K562 (cell line): ENCODE data around the gene ARL4C. TPM values are rescaled to one million over a fixed set of nuclear protein-coding genes. Genes with fewer than 3 reads are reported as not detected.

Experiments used
- ATAC-seq: fragments of 200-7000 bp; cut with Tn5 transposase; 3 replicates; pipeline ENCODE4 v1.9.1; 2020; ENCODE audit warnings: moderate library complexity
- BruUV-seq: library from RNA; stranded (reverse); fragments of 400-500 nt; replicated peaks from 2 replicates; lab custom pipeline; 2021; lab: Mats Ljungman, UMichigan
- CTCF ChIA-PET: fragments of 300-600 bp; formaldehyde crosslinking; extraction: SDS; loops from one replicate; lab custom pipeline; 2021; ENCODE audit warnings: low intra/inter-chr PET ratio; lab: Yijun Ruan, JAX
- POLR2A ChIA-PET: fragments of 300-600, 350-650 bp; sonication (Branson Sonifier 250); formaldehyde crosslinking; extraction: SDS; loops from one replicate; lab custom pipeline; 2021; ENCODE audit warnings: antibody characterized with exemption, inconsistent platforms; lab: Yijun Ruan, JAX
- DNase-seq, 4 experiments: peaks; one replicate each; pipeline versions ENCODE4 v3.0.0 to v3.0.0-alpha.2; 2011 to 2018; ENCODE audit warnings: low spot score in 3 of 4, mixed read lengths in 3 of 4; ENCODE audit errors: extremely low read depth in 1 of 4
- FAIRE-seq: peaks from 2 replicates; lab custom pipeline; 2011; peaks lifted over from hg19 to GRCh38; lab: Jason Lieb, UNC
- H2AFZ ChIP-seq: 2 replicates; pipeline ENCODE4 v1.6.0; 2011; ENCODE audit warnings: low read depth, low read length, control low read depth, inconsistent platforms
- H3K27ac ChIP-seq: fragments of 200-600 bp; 3 replicates; pipeline ENCODE4 v1.8.0; 2011; ENCODE audit warnings: low read depth, mild to moderate bottlenecking, control low read depth, inconsistent platforms, low read length, moderate library complexity, mixed read lengths; ENCODE audit errors: extremely low read depth
- H3K27me3 ChIP-seq, 2 experiments: fragments of 300-600 bp in 1 of 2; 2 replicates in 1 of 2; 3 replicates in 1 of 2; pipeline versions ENCODE4 v1.6.0 to v1.8.0; 2011; ENCODE audit warnings: inconsistent platforms in 2 of 2, low read length in 2 of 2, mild to moderate bottlenecking in 1 of 2, mixed read lengths in 1 of 2, moderate library complexity in 1 of 2; ENCODE audit not compliant: control insufficient read depth in 2 of 2, insufficient read depth in 2 of 2
- H3K36me3 ChIP-seq: fragments of 300-600 bp; 3 replicates; pipeline ENCODE4 v1.8.0; 2011; ENCODE audit warnings: mild to moderate bottlenecking, low read length, inconsistent platforms; ENCODE audit not compliant: control insufficient read depth, insufficient read depth
- H3K4me1 ChIP-seq, 2 experiments: fragments of 200-600 bp in 1 of 2; replicated peaks in 1 of 2; 2 replicates in 1 of 2; 3 replicates in 1 of 2; pipeline versions ENCODE4 v1.5.1 to v1.8.0; 2011; ENCODE audit warnings: inconsistent platforms in 2 of 2, low read length in 2 of 2, mild to moderate bottlenecking in 1 of 2, mixed read lengths in 1 of 2, moderate library complexity in 1 of 2; ENCODE audit not compliant: control insufficient read depth in 2 of 2, insufficient read depth in 2 of 2
- H3K4me2 ChIP-seq: 2 replicates; pipeline ENCODE4 v1.6.1; 2011; ENCODE audit warnings: low read length, control low read depth, inconsistent platforms, mixed read lengths; ENCODE audit not compliant: insufficient read depth
- H3K4me3 ChIP-seq: fragments of 200-600 bp; sonication (generic), shearing (Covaris generic); 2 replicates; pipeline ENCODE4 v1.5.1; 2016; ENCODE audit warnings: control low read depth, inconsistent platforms
- H3K79me2 ChIP-seq: fragments of 200-600 bp; 3 replicates; pipeline ENCODE4 v1.8.0; 2011; ENCODE audit warnings: low read length, inconsistent platforms; ENCODE audit not compliant: control insufficient read depth, insufficient read depth
- H3K9ac ChIP-seq, 2 experiments: 2 replicates each; pipeline versions ENCODE4 v1.6.0 to v1.6.1; 2011; ENCODE audit warnings: low read depth in 2 of 2, low read length in 2 of 2, control low read depth in 1 of 2, inconsistent platforms in 1 of 2, mild to moderate bottlenecking in 1 of 2, mixed read lengths in 1 of 2; ENCODE audit not compliant: insufficient read depth in 1 of 2
- H3K9me1 ChIP-seq: one replicate; pipeline ENCODE4 v1.6.0; 2011; ENCODE audit warnings: inconsistent platforms, mild to moderate bottlenecking, low read length, moderate library complexity; ENCODE audit not compliant: control insufficient read depth, insufficient read depth
- H3K9me3 ChIP-seq: replicated peaks from 2 replicates; pipeline ENCODE4 v1.5.1; 2011; ENCODE audit warnings: low read depth, low read length, inconsistent platforms; ENCODE audit not compliant: control insufficient read depth, insufficient read depth
- H4K20me1 ChIP-seq: replicated peaks from 2 replicates; pipeline ENCODE4 v1.6.1; 2011; ENCODE audit warnings: low read length, inconsistent platforms, mixed read lengths; ENCODE audit not compliant: control insufficient read depth, insufficient read depth
- RBBP5 ChIP-seq: fragments of 200-600 bp; sonication (generic); IDR thresholded peaks from 2 replicates; pipeline ENCODE4 v1.6.1; 2012; ENCODE audit warnings: borderline replicate concordance, mild to moderate bottlenecking, low read length, control low read depth, inconsistent platforms; ENCODE audit not compliant: insufficient read depth, poor library complexity, severe bottlenecking
- WGBS: fragments of 100-300 bp; shearing (Covaris generic); methylation state at CpG from one replicate; pipeline ENCODE4 v1.1.6; 2016; ENCODE audit warnings: low coverage, mixed read lengths; ENCODE audit not compliant: insufficient coverage; ENCODE audit errors: missing lambda C conversion rate; 5-methylcytosine and 5-hydroxymethylcytosine counted together
- in situ Hi-C: fragments of 300-500 bp; cut with MboI; formaldehyde crosslinking; loops from 4 replicates; pipeline ENCODE4 v1.15.0; 2018; ENCODE audit warnings: inconsistent platforms, mixed read lengths
- intact Hi-C: fragments of 100-400 bp; cut with micrococcal nuclease; formaldehyde crosslinking; loops from 2 replicates; pipeline ENCODE4 v1.14.2; 2022
- polyA plus RNA-seq, 8 experiments: library from polyadenylated mRNA; depleted of rRNA in 4 of 8; stranded (reverse) in 5 of 8; unstranded in 3 of 8; fragments of >200 nt; fragmentation: Nextera tagmentation in 2 of 8; fragmentation: Illumina TruSeq in 1 of 8; extraction: Ambion mirVana in 2 of 8; extraction: Trizol in 1 of 8; gene quantifications; 2 replicates each; pipeline versions ENCODE4 v1.2.1 to v1.2.3, GENCODE V29; 2011 to 2014; ENCODE audit warnings: inconsistent platforms in 1 of 8, missing spikeins in 1 of 8
- total RNA-seq, 7 experiments: library from RNA; depleted of rRNA in 6 of 7; stranded (reverse); fragments of >200 nt in 6 of 7; fragmentation: Illumina TruSeq in 2 of 7; extraction: Trizol in 2 of 7; gene quantifications; 2 replicates each; pipeline versions ENCODE4 v1.2.1 to v1.2.3, GENCODE V29; 2011 to 2021; ENCODE audit warnings: low replicate concordance in 1 of 7
- TF ChIP-seq, protein P1 (sequence below), 2 experiments: fragments of 450-650 bp; formaldehyde crosslinking in 1 of 2; IDR thresholded peaks; 2 replicates each; pipeline versions ENCODE4 v1.4.0 to v1.6.1; 2014 to 2020; ENCODE audit warnings: mild to moderate bottlenecking in 2 of 2, borderline replicate concordance in 1 of 2, low read depth in 1 of 2

The ARL4C gene
- total and polyA plus RNA-seq, 9 of the 15 experiments (the other 6 are each of a cell fraction or from before 2014, with no cell fraction given) = 0.03 to 0.11 (median 0.04) TPM; not detected in 5

- TF ChIP-seq, protein P1, sequence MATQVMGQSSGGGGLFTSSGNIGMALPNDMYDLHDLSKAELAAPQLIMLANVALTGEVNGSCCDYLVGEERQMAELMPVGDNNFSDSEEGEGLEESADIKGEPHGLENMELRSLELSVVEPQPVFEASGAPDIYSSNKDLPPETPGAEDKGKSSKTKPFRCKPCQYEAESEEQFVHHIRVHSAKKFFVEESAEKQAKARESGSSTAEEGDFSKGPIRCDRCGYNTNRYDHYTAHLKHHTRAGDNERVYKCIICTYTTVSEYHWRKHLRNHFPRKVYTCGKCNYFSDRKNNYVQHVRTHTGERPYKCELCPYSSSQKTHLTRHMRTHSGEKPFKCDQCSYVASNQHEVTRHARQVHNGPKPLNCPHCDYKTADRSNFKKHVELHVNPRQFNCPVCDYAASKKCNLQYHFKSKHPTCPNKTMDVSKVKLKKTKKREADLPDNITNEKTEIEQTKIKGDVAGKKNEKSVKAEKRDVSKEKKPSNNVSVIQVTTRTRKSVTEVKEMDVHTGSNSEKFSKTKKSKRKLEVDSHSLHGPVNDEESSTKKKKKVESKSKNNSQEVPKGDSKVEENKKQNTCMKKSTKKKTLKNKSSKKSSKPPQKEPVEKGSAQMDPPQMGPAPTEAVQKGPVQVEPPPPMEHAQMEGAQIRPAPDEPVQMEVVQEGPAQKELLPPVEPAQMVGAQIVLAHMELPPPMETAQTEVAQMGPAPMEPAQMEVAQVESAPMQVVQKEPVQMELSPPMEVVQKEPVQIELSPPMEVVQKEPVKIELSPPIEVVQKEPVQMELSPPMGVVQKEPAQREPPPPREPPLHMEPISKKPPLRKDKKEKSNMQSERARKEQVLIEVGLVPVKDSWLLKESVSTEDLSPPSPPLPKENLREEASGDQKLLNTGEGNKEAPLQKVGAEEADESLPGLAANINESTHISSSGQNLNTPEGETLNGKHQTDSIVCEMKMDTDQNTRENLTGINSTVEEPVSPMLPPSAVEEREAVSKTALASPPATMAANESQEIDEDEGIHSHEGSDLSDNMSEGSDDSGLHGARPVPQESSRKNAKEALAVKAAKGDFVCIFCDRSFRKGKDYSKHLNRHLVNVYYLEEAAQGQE (IDR thresholded peaks at IDR 0.05; ENCODE audit: borderline replicate concordance) = peak; percentile 49; the same call in 1 of the 2 replicates
- TF ChIP-seq, protein P1 (CRISPR knock-in tag; IDR thresholded peaks at IDR 0.05; ENCODE audit: low read depth) = no peak
Measured at GRCh38 chr2:234476766-234477165, 20.1 kb downstream of the ARL4C start (continued).

- Histone ChIP-seq H2AFZ (no peak overlapping the region), H3K9me1 (no peaks in the 10 kb centered on the region), H3K4me1 (no peaks in the 10 kb centered on the region), H3K9ac (no peak overlapping the region), H3K27ac (no peak overlapping the region), H3K36me3 (no peaks in the 10 kb centered on the region)
- no peak for DNase-seq
- POLR2A ChIA-PET = no interaction called here
- CTCF ChIA-PET = no interaction called here
- no peak for TF ChIP-seq RBBP5
- TF ChIP-seq, all 486 proteins: peak for 0
- 0% methylated on average over 3 of the region's 3 CpGs for WGBS
- H3K4me3 ChIP-seq = no peak overlapping the region
- no TSS peak for BruUV-seq
- no peaks in the 10 kb centered on the region for H4K20me1 ChIP-seq
- H3K79me2 ChIP-seq = no peaks in the 10 kb centered on the region
- peaks cover 0 to 6% of the 10 kb centered on the region in 2 experiments; a peak in 2 of 5 replicates for H3K27me3 ChIP-seq
- intact Hi-C loops (loop anchor here (10.0 kb wide), 1 partner anchor 70 kb away; no protein-coding TSS in a partner anchor), in situ Hi-C loops (no loop called here)
- ATAC-seq = no peak
- FAIRE-seq = no peak
- no peaks in the 10 kb centered on the region for H3K9me3 ChIP-seq
- no peak overlapping the region for H3K4me2 ChIP-seq
Measured at GRCh38 chr2:234474654-234475053, 22.2 kb downstream of the ARL4C start.
